Neutrophil (primary cell): ENCODE measurements around the gene MYOCD.

Experiments
- H3K27ac ChIP-seq: fragments of 200-600 bp; sonication (generic); 2 replicates; pipeline ENCODE4 v1.5.1; 2016; ENCODE audit warnings: mild to moderate bottlenecking, moderate library complexity
- H3K27me3 ChIP-seq: fragments of 200-600 bp; sonication (generic); 2 replicates; pipeline ENCODE4 v1.6.0; 2016; ENCODE audit warnings: mild to moderate bottlenecking
- H3K36me3 ChIP-seq: fragments of 200-600 bp; sonication (generic); 2 replicates; pipeline ENCODE4 v1.5.1; 2017
- H3K4me1 ChIP-seq, 2 experiments: fragments of 200-600 bp in 1 of 2; sonication (generic) in 1 of 2; 1 replicate in 1 of 2; 2 replicates in 1 of 2; pipeline versions ENCODE4 v1.5.1 to v1.6.1; 2013 to 2016; ENCODE audit warnings: low read depth in 1 of 2, low read length in 1 of 2, mild to moderate bottlenecking in 1 of 2, moderate library complexity in 1 of 2; ENCODE audit not compliant: control insufficient read depth in 1 of 2, insufficient read depth in 1 of 2
- H3K4me3 ChIP-seq, 2 experiments: fragments of 200-600 bp in 1 of 2; sonication (generic) in 1 of 2; 1 replicate in 1 of 2; 2 replicates in 1 of 2; pipeline ENCODE4 v1.5.1; 2013 to 2016; ENCODE audit warnings: low read depth in 1 of 2, low read length in 1 of 2, mild to moderate bottlenecking in 1 of 2, moderate library complexity in 1 of 2
- H3K9me3 ChIP-seq: fragments of 200-600 bp; sonication (generic); 2 replicates; pipeline ENCODE4 v1.5.1; 2016
- TF ChIP-seq, protein P1 (sequence below): fragments of 200-600 bp; sonication (generic); IDR thresholded peaks from 2 replicates; pipeline ENCODE4 v1.5.1; 2016; ENCODE audit warnings: antibody characterized with exemption

Gene MYOCD

GRCh38 chr17:12686486-12686885, 20.8 kb downstream of the MYOCD start:
- Histone ChIP-seq H3K36me3 (no peaks in the 10 kb centered on the region), H3K27ac (no peak overlapping the region), H3K4me1 (no peaks in the 10 kb centered on the region), H3K4me3 (no peak overlapping the region), H3K27me3 (no peaks in the 10 kb centered on the region), H3K9me3 (no peaks in the 10 kb centered on the region)
- TF ChIP-seq, protein P1, sequence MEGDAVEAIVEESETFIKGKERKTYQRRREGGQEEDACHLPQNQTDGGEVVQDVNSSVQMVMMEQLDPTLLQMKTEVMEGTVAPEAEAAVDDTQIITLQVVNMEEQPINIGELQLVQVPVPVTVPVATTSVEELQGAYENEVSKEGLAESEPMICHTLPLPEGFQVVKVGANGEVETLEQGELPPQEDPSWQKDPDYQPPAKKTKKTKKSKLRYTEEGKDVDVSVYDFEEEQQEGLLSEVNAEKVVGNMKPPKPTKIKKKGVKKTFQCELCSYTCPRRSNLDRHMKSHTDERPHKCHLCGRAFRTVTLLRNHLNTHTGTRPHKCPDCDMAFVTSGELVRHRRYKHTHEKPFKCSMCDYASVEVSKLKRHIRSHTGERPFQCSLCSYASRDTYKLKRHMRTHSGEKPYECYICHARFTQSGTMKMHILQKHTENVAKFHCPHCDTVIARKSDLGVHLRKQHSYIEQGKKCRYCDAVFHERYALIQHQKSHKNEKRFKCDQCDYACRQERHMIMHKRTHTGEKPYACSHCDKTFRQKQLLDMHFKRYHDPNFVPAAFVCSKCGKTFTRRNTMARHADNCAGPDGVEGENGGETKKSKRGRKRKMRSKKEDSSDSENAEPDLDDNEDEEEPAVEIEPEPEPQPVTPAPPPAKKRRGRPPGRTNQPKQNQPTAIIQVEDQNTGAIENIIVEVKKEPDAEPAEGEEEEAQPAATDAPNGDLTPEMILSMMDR, result no peak

DNA sequence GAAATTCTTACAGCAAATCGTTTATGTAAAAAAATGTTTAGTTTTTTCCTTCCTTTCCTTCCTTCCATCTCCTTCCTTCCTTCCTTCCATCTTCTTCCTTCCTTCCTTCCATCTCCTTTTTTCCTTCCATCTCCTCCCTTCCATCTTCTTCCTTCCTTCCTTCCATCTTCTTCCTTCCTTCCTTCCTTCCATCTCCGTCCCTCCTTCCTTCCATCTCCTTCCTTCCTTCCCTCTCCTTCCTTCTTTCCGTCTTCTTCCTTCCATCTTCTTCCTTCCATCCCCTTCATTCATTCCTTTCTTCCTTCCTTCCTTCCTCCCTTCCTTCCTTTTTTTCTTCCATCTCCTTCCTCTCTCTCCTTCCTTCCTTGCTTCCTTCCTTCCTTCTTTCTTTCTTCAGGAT, 22.7 kb downstream of the MYOCD start:
- TF ChIP-seq, protein P1, result no peak
- H3K4me3 ChIP-seq, result no peak overlapping the region
- H3K36me3 ChIP-seq, result no peaks in the 10 kb centered on the region
- H3K4me1 ChIP-seq, result no peaks in the 10 kb centered on the region
- H3K27ac ChIP-seq, result no peak overlapping the region
- no peaks in the 10 kb centered on the region for H3K27me3 ChIP-seq
- no peaks in the 10 kb centered on the region for H3K9me3 ChIP-seq

- H3K4me1 ChIP-seq, result no peaks in the 10 kb centered on the region
- no peaks in the 10 kb centered on the region for H3K27me3 ChIP-seq
- no peak overlapping the region for H3K4me3 ChIP-seq
- no peaks in the 10 kb centered on the region for H3K9me3 ChIP-seq
- no peaks in the 10 kb centered on the region for H3K36me3 ChIP-seq
- no peak overlapping the region for H3K27ac ChIP-seq
- TF ChIP-seq, protein P1, result no peak
Measured at GRCh38 chr17:12691173-12691572, 25.5 kb downstream of the MYOCD start.

DNA sequence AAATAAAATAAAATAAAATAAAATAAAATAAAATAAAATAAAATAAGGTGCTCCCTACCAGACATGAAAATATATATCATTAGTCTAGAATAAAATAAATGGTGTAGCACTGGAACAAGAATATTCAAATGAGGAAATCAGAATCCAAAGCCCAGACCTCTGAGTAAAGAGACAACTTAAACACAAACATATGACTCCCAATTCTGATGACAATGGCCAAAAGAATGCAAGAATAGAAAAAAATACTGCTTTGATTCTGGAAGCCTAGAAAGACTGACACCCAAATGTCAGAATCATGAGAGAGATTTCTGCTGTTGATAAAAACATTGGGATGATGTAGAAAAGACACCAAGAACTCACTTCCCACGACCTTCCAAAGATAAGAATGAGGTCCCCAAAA, 27.9 kb downstream of the MYOCD start:
- Histone ChIP-seq H3K4me3 (no peak overlapping the region), H3K4me1 (no peaks in the 10 kb centered on the region), H3K9me3 (no peaks in the 10 kb centered on the region), H3K27me3 (no peaks in the 10 kb centered on the region), H3K36me3 (no peaks in the 10 kb centered on the region), H3K27ac (no peak overlapping the region)
- TF ChIP-seq, protein P1, result no peak

DNA sequence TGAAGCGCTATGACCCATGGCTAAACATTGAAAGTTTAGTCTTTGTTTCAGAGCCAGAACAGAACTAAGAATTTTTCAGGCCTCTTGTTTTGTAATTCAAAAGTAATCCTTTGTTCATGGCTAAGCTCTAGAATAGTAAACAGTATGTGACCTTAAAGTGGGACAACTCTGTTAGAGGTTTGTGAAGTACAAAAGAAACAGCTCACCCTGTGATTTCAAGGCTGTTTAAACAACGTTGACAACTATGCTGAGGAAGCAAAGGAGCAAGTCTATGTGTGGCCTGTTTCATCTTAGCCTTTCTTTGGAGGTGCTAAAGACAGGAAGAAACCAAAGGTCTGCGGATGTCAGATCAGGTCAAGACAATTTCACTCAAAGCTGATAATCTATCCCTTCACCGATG, 40.4 kb downstream of the MYOCD start:
- Histone ChIP-seq H3K27me3 (no peaks in the 10 kb centered on the region), H3K9me3 (no peaks in the 10 kb centered on the region), H3K4me1 (no peaks in the 10 kb centered on the region), H3K27ac (no peak overlapping the region), H3K36me3 (no peaks in the 10 kb centered on the region), H3K4me3 (no peak overlapping the region)
- TF ChIP-seq, protein P1, result no peak

- Histone ChIP-seq H3K9me3 (no peaks in the 10 kb centered on the region), H3K4me3 (no peak overlapping the region), H3K4me1 (no peaks in the 10 kb centered on the region), H3K36me3 (no peaks in the 10 kb centered on the region), H3K27me3 (no peaks in the 10 kb centered on the region), H3K27ac (no peak overlapping the region)
- TF ChIP-seq, protein P1, result no peak
Measured at GRCh38 chr17:12709063-12709462, 43.4 kb downstream of the MYOCD start.
